Aorta (tissue), 5 donors: Measurements from ENCODE around the gene KREMEN1. TPM values are rescaled to one million over a fixed set of nuclear protein-coding genes. Genes with fewer than 3 reads are reported as not detected.
A peak's percentile ranks its signal among the peaks of the same experiment; 100 is the strongest.

ENCODE experiments used
- ATAC-seq: fragments of 200-7000 bp; cut with Tn5 transposase; one replicate; pipeline ENCODE4 v1.9.1; 2022; ENCODE audit warnings: moderate library complexity; ENCODE audit not compliant: low FRiP score
- DNase-seq, 2 donors: peaks; one replicate each; pipeline ENCODE4 v3.0.0-alpha.2; 2020
- H3K27ac ChIP-seq, 2 donors: one replicate each; pipeline ENCODE4 v1.5.1; 2013; ENCODE audit warnings: low read length in 2 of 2, mild to moderate bottlenecking in 2 of 2, moderate library complexity in 2 of 2, control low read depth in 1 of 2, inconsistent platforms in 1 of 2, low read depth in 1 of 2
- H3K27me3 ChIP-seq, 2 donors: one replicate each; pipeline ENCODE4 v1.6.1; 2013; ENCODE audit warnings: control low read depth in 1 of 2, low read length in 1 of 2, mild to moderate bottlenecking in 1 of 2, moderate library complexity in 1 of 2; ENCODE audit not compliant: insufficient read depth in 2 of 2, control insufficient read depth in 1 of 2
- H3K36me3 ChIP-seq, 2 donors: one replicate each; pipeline ENCODE4 v1.6.1; 2013; ENCODE audit warnings: control low read depth in 1 of 2, low read length in 1 of 2, mild to moderate bottlenecking in 1 of 2; ENCODE audit not compliant: insufficient read depth in 2 of 2, control insufficient read depth in 1 of 2
- H3K4me1 ChIP-seq, 2 donors: one replicate each; pipeline ENCODE4 v1.6.1; 2013; ENCODE audit warnings: low read length in 2 of 2, control low read depth in 1 of 2, mild to moderate bottlenecking in 1 of 2, moderate library complexity in 1 of 2; ENCODE audit not compliant: insufficient read depth in 2 of 2, control insufficient read depth in 1 of 2
- H3K4me3 ChIP-seq, 2 donors: one replicate each; pipeline ENCODE4 v1.5.1; 2013; ENCODE audit warnings: low read length in 2 of 2, control low read depth in 1 of 2, mild to moderate bottlenecking in 1 of 2
- H3K9me3 ChIP-seq: one replicate; pipeline ENCODE4 v1.6.1; 2013; ENCODE audit warnings: mild to moderate bottlenecking, low read length; ENCODE audit not compliant: control insufficient read depth
- WGBS, 2 donors: extraction: QIAGEN DNeasy Blood & Tissue Kit; methylation state at CpG; one replicate each; pipeline ENCODE4 v1.1.7; 2013; 5-methylcytosine and 5-hydroxymethylcytosine counted together
- intact Hi-C, 2 donors: fragments of 100-400 bp; cut with DNase I; formaldehyde crosslinking; loops; one replicate each; pipeline versions ENCODE4 v1.14.2 to v1.15.0; 2022
- polyA plus RNA-seq, 2 donors: library from polyadenylated mRNA; stranded (reverse); fragments of 200-250 nt; gene quantifications; one replicate each; pipeline ENCODE4 v1.2.3, GENCODE V29; 2013
- total RNA-seq, 2 donors: library from RNA; stranded (reverse); fragmentation: NEBNext Ultra II Directional; extraction: Animal tissue kit (Norgen Biotek cat#: 25700); gene quantifications; one replicate each; pipeline ENCODE4 v1.2.1, GENCODE V29; 2021
- donor health status: healthy with polysubstance abuse.
- donor health status: Bipolar disorder and iron deficiency.
- donor health status: DM: no; HTN: no; CAD: no.
- donor health status: DM: no; HTN: no; CAD: no.
- donor health status: DM: yes; HTN: yes; CAD: no.

KREMEN1 gene
- total and polyA plus RNA-seq, 4 donors = 1.9 to 19.1 (median 8.5) TPM

GRCh38 chr22:29151316-29151715, 78.5 kb downstream of the KREMEN1 start:
- no peaks in the 10 kb centered on the region for H3K27me3 ChIP-seq
- H3K4me3 ChIP-seq = no peak overlapping the region
- peak in 1 of 2 donors; percentile 43 for DNase-seq
- H3K27ac ChIP-seq = no peak overlapping the region
- H3K4me1 ChIP-seq = no peaks in the 10 kb centered on the region
- no peaks in the 10 kb centered on the region for H3K36me3 ChIP-seq
- no peaks in the 10 kb centered on the region for H3K9me3 ChIP-seq
- ATAC-seq = no peak
- 97 to 99% methylated on average over 7 of the region's 7 CpGs for WGBS, 2 donors
- intact Hi-C loops = loop anchor here in 1 of 2 donors (10.0 kb wide), 1 partner anchor 297 kb away; no protein-coding TSS in a partner anchor

- WGBS, 2 donors = 18 to 36% methylated on average over 13 of the region's 13 CpGs
- Histone ChIP-seq H3K36me3 (no peaks in the 10 kb centered on the region), H3K4me1 (no peaks in the 10 kb centered on the region), H3K27me3 (no peaks in the 10 kb centered on the region), H3K27ac (peak overlapping the region in 1 of 2 donors; percentile 8), H3K9me3 (no peaks in the 10 kb centered on the region), H3K4me3 (no peak overlapping the region)
- DNase-seq = peak; percentile 75
- intact Hi-C loops = loop anchor here in 1 of 2 donors (10.0 kb wide), 1 partner anchor 297 kb away; no protein-coding TSS in a partner anchor
- ATAC-seq = peak; percentile 63
Measured at GRCh38 chr22:29152045-29152953, 79.5 kb downstream of the KREMEN1 start.

GRCh38 chr22:29152954-29153719, 80.3 kb downstream of the KREMEN1 start:
- intact Hi-C loops = loop anchor here in 1 of 2 donors (10.0 kb wide), 1 partner anchor 298 kb away; no protein-coding TSS in a partner anchor
- Histone ChIP-seq H3K27me3 (no peaks in the 10 kb centered on the region), H3K4me1 (no peaks in the 10 kb centered on the region), H3K9me3 (no peaks in the 10 kb centered on the region), H3K4me3 (no peak overlapping the region), H3K36me3 (no peaks in the 10 kb centered on the region), H3K27ac (peak overlapping the region in 1 of 2 donors; percentile 8)
- peak; percentile 28 to 59 for DNase-seq
- no peak for ATAC-seq
- 87 to 91% methylated on average over 12 of the region's 12 CpGs for WGBS, 2 donors

GRCh38 chr22:29154364-29155048, 81.7 kb downstream of the KREMEN1 start:
- WGBS, 2 donors = 2% methylated on average over 15 to 21 of the region's 21 CpGs
- no peak overlapping the region for H3K27ac ChIP-seq
- DNase-seq = peak; percentile 84 to 94

GRCh38 chr22:29155966-29156365, 83.1 kb downstream of the KREMEN1 start:
- WGBS, 2 donors = 88 to 91% methylated on average over 1 of the region's 1 CpG
- ATAC-seq = no peak

More at GRCh38 chr22:29154364-29155048, 81.7 kb downstream of the KREMEN1 start:
- ATAC-seq = peak; percentile 82
- intact Hi-C loops = loop anchor here in 1 of 2 donors (10.0 kb wide), 1 partner anchor 300 kb away; no protein-coding TSS in a partner anchor
- no peaks in the 10 kb centered on the region for H3K36me3 ChIP-seq
- no peaks in the 10 kb centered on the region for H3K27me3 ChIP-seq
- no peaks in the 10 kb centered on the region for H3K4me1 ChIP-seq
- H3K4me3 ChIP-seq = no peak overlapping the region
- no peaks in the 10 kb centered on the region for H3K9me3 ChIP-seq

GRCh38 chr22:29156507-29156906, 83.7 kb downstream of the KREMEN1 start:
- 90 to 92% methylated on average over 8 to 9 of the region's 9 CpGs for WGBS, 2 donors
- no peak for DNase-seq
- intact Hi-C loops = loop anchor here in 1 of 2 donors (10.0 kb wide), 1 partner anchor 302 kb away; no protein-coding TSS in a partner anchor

More at GRCh38 chr22:29155966-29156365, 83.1 kb downstream of the KREMEN1 start:
- Histone ChIP-seq H3K9me3 (no peaks in the 10 kb centered on the region), H3K36me3 (no peaks in the 10 kb centered on the region), H3K4me1 (no peaks in the 10 kb centered on the region), H3K4me3 (no peak overlapping the region), H3K27me3 (no peaks in the 10 kb centered on the region), H3K27ac (no peak overlapping the region)
- DNase-seq = no peak
- intact Hi-C loops = loop anchor here in 1 of 2 donors (10.0 kb wide), 1 partner anchor 301 kb away; no protein-coding TSS in a partner anchor

GRCh38 chr22:29157759-29158535, 85.1 kb downstream of the KREMEN1 start:
- no peak for DNase-seq
- no peak overlapping the region for H3K27ac ChIP-seq
- intact Hi-C loops = loop anchor here in 1 of 2 donors (10.0 kb wide), 1 partner anchor 303 kb away; no protein-coding TSS in a partner anchor
- no peaks in the 10 kb centered on the region for H3K9me3 ChIP-seq
- H3K4me1 ChIP-seq = no peaks in the 10 kb centered on the region
- no peak overlapping the region for H3K4me3 ChIP-seq
- ATAC-seq = no peak
- WGBS, 2 donors = 95% methylated on average over 11 of the region's 11 CpGs
- no peaks in the 10 kb centered on the region for H3K27me3 ChIP-seq
- no peaks in the 10 kb centered on the region for H3K36me3 ChIP-seq

More at GRCh38 chr22:29156507-29156906, 83.7 kb downstream of the KREMEN1 start:
- H3K27ac ChIP-seq = no peak overlapping the region
- H3K4me3 ChIP-seq = no peak overlapping the region
- H3K4me1 ChIP-seq = no peaks in the 10 kb centered on the region
- no peaks in the 10 kb centered on the region for H3K36me3 ChIP-seq
- no peaks in the 10 kb centered on the region for H3K9me3 ChIP-seq
- H3K27me3 ChIP-seq = no peaks in the 10 kb centered on the region
- ATAC-seq = no peak
